ENCODE data around the gene LTBP1.

The LTBP1 gene

DNA sequence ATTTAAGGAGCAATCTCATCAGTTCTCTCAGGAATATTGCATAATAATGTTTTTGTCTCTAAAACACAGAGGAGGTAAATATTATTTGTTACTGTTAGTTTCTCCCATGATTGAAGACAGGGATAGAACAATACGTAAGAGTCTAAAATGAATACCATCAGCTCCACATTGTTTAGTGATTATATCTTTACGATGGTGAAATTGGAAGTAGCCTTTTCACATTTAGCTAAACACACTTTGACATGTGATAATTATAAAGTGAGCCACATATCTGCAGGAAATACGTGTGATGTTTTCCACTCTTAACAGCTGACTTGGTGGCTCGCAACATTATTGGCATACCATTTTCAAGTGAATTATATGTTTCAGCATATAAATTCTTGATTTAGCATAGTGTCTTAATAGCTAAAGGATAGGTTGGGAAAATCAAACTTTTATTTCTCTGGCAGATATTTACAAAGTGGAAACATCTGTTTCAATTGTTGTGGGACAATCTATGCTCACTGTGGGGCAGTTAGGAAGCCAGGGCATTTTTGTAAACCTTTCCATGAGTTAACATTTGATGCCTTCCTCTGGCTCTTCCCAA is 321.6 kb downstream of the LTBP1 start:
- no peak for DNase-seq (ENCODE audit: low spot score)

- no peak for DNase-seq (ENCODE audit: low spot score)
Observed at GRCh38 chr2:33272001-33272400, 325.2 kb downstream of the LTBP1 start.

GRCh38 chr2:33273479-33273878 is 326.7 kb downstream of the LTBP1 start:
- no peak for DNase-seq (ENCODE audit: low spot score)

DNA sequence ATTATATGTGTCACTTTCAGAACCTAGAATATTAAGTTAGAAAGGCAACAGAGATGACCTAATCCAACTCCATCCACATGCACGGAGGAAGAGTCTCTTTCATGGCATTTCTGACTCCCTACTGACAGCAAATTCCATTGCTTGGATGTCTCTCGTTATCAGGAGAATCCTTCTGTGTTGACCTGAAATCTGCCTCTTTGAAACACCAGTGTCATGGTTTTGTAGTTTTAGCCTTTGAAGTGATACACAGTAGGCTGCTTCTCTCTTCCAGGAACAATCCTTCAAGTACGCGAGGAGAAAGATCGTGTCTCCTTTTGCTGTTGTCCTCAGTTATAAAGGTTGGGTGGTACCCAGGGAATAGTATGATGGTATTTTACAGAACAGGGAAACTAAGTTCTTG is 327.8 kb downstream of the LTBP1 start:
- DNase-seq (ENCODE audit: low spot score): no peak

DNA sequence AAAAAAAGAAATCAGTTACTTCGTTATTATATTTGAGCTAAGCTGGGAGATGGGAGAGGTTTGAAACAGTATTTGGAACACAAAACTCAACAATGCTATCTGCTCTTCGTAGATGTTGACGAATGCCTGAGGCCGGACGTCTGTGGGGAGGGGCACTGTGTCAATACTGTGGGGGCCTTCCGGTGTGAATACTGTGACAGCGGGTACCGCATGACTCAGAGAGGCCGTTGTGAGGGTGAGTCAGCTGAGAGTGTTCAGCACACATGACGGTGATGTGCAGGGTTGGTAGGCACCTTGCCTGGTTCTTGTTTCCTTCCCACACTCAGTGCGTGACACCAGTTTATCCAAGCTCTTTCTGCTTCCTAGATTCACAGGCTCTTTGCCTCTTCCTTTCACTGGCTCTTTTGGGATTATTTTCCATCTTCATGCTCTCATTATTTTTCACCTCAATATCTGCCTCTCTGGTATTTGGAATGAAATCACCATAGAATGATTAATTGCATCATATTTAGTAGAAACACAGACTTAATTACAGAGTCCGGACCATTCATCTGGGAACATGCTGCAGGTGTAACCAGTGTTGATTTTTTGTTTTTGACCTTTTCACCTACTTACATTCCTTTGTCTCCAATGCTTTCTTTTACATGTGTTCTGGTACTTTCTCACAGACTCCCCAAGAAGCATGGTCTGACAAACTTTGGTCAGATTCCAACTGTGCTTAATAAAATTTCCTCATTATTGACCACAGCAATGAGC is 329.1 kb downstream of the LTBP1 start:
- peak; percentile 15 for DNase-seq (ENCODE audit: low spot score)

GRCh38 chr2:33277002-33277426 is 330.3 kb downstream of the LTBP1 start:
- DNase-seq (ENCODE audit: low spot score): no peak

- no peak for DNase-seq (ENCODE audit: low spot score)
Observed at GRCh38 chr2:33278245-33278943, 331.6 kb downstream of the LTBP1 start.

- no peak for DNase-seq (ENCODE audit: low spot score)
Observed at GRCh38 chr2:33284287-33284686, 337.5 kb downstream of the LTBP1 start.

- no peak for DNase-seq (ENCODE audit: low spot score)
Observed at GRCh38 chr2:33287507-33288005, 340.8 kb downstream of the LTBP1 start.

DNA sequence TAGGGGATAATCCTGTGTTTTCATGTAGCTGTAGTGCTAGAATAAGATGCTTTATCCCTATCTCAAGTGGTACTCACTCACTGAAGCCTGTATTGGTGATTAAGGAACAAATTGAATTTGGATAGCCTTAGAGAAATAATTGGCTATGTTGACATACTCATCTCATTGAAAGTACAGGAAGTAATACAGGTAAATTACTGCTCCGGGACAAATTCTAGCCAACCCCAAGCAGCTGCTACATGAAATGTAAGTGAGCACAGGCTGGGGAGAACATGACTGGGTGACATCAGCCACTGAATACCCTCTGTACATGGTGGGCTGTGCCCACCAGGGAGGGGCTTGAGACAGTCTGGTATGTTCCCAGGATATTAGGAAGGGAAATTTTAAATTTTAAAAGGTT is 341.3 kb downstream of the LTBP1 start:
- no peak for DNase-seq (ENCODE audit: low spot score)

DNA sequence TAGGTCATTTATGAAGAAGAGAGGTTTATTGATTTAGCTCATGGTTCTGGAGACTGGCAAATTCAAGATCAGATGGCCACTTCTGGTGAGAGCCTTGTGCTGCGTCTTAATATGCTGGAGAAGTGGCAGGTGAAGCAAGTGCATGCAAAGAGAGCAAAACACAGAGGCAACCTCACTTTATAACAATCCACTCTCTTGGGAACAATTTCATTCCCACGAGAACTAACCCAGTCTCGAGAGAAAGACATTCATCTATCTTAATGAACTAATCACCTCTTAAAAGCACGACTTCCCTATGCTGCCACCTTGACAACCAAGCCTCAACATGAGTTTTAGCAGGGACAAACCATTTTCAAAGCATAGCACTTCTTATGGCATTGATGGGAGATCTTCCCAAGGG is 343.2 kb downstream of the LTBP1 start:
- no peak for DNase-seq (ENCODE audit: low spot score)

- peak; percentile 42 for DNase-seq (ENCODE audit: low spot score)
Observed at GRCh38 chr2:33291278-33292013, 344.7 kb downstream of the LTBP1 start.

DNA sequence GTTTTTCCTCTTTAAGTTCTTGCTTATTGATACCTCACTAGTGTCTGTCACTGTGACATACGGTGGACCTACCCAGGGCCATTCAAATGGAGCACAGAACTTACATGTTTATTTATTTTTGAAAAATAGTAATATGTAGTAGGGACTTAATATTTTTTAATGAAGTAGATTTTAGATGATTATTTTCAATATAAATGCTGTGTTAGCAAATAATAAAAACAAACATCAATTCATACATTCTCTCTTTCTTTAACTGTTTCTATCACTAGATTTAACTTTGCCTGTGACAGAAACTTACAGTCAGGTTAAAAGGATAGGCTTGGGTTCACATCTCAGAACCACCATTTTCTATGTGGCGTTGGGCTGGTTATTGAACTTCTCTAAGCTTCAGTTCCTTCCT is 345.3 kb downstream of the LTBP1 start:
- DNase-seq (ENCODE audit: low spot score): no peak

DNA sequence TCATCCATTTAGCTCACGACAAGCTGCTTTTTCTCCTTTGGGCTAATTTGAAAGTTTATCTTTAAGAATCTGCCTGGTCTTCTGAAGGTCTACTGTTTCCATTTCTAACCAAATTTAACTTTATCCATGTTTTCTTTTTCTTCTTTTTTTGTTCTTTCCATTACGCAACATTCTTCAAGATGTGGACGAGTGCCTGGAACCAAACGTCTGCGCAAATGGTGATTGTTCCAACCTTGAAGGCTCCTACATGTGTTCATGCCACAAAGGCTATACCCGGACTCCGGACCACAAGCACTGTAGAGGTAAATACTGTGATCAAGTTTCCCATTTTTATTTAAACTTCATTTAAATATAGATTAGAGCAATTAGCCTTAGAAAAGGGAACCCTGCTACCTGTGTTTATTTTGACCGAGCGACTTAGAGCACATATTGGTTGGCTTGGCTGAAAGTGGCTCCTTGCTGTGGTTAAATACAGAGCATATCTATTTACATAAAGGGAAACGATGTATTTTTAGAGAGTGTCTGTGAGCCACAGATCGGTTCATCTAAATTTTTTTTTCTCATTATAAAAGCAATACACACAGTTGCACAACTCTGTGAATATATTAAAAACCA is 346.3 kb downstream of the LTBP1 start:
- DNase-seq (ENCODE audit: low spot score): no peak

- DNase-seq (ENCODE audit: low spot score): no peak
Observed at GRCh38 chr2:33298233-33298632, 351.5 kb downstream of the LTBP1 start.

DNA sequence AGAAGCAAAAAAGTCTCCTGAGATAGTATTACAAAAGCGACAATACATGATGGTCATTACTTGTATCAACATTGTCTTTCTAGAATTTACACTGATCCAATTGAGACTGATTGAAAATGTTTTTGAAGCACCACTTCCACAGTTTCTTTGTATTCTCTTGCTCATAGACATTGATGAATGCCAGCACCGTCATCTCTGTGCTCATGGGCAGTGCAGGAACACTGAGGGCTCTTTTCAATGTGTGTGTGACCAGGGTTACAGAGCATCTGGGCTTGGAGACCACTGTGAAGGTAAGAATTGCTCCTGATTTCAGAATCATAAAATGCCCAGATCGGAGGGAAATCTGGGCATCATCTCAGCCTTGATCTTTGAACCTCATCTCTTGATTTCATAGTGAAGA is 354.6 kb downstream of the LTBP1 start:
- DNase-seq (ENCODE audit: low spot score): no peak

GRCh38 chr2:33302348-33302747 is 355.6 kb downstream of the LTBP1 start:
- DNase-seq (ENCODE audit: low spot score): no peak

DNA sequence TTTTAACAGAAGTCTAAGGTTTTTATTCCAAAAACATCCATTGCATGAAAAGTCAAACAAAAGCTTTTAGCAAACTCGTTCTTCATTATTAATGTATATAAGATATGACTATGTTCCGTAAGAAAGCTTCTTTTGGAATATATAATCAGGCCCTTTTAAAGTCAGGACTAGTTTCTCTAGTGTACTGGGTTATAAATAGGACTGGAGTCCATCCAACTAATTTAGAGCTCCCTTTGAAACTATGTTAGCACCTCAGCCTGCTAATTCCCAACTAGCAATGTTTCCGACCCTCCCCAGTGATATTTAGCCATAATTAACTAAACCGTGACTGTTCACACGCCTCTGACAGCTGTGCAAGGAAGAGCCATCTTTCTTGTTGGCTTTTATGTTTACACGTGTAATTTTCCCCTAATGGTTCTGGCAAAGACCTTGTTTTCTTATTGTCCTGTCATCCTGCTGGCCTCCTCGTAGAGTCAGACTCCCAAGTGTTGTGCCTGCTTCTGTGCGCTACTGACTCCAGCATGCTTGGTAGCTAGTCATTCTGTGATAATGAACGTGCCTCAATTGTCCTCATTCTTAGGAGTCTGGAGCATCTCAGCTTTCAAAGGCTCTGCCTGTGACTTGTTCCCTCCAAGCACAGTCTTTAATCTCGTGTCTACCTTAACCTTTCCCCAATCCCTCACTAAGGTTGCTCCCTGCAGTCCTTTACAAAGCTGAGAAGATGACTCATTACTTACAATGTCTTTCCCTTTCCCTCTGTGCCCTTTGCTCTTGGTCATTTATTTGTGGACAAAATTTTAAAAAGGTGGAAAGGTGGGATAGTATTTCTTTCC is 357.5 kb downstream of the LTBP1 start:
- peak; percentile 4 for DNase-seq (ENCODE audit: low spot score)

DNA sequence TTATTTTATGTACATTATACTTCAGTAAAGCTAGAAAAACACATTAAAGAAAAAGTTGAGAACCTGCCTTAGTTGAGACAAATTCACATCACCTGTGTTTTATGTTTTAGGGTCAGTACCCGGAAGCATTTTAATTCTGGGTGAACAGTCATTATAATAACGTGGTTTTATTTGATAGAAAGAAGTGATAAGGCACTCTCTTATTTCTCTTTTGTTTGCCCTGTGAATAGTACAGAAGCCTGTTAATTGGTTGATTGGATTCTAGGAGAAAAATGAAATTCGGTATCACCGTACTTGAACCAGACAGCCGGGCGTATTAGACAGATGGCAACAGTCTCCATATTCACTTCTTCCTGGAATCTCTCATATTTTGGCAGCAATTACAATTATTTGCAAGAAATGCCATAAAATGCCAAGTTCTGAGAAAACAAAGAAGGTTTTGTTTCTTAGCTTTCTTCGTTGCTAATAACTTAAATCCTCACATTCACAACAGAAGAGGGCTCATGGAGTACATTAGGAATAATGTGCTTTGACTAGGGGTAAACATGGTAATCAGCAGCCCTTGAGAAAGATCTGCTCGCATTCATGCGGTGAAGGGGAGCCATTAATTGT is 361.0 kb downstream of the LTBP1 start:
- no peak for DNase-seq (ENCODE audit: low spot score)

- DNase-seq (ENCODE audit: low spot score): no peak
Observed at GRCh38 chr2:33312355-33312754, 365.6 kb downstream of the LTBP1 start.

- DNase-seq (ENCODE audit: low spot score): no peak
Observed at GRCh38 chr2:33313039-33313438, 366.3 kb downstream of the LTBP1 start.

Measured in HuH-7 (cell line).